Measurements from ENCODE around the gene NDUFV3. TPM values are rescaled to one million over a fixed set of nuclear protein-coding genes. Genes with fewer than 3 reads are reported as not detected.

Gene NDUFV3
- 25.5 TPM for polyA plus RNA-seq (2013, experiment 1 of 2)
- 25.6 TPM for polyA plus RNA-seq (2013, experiment 2 of 2)

DNA sequence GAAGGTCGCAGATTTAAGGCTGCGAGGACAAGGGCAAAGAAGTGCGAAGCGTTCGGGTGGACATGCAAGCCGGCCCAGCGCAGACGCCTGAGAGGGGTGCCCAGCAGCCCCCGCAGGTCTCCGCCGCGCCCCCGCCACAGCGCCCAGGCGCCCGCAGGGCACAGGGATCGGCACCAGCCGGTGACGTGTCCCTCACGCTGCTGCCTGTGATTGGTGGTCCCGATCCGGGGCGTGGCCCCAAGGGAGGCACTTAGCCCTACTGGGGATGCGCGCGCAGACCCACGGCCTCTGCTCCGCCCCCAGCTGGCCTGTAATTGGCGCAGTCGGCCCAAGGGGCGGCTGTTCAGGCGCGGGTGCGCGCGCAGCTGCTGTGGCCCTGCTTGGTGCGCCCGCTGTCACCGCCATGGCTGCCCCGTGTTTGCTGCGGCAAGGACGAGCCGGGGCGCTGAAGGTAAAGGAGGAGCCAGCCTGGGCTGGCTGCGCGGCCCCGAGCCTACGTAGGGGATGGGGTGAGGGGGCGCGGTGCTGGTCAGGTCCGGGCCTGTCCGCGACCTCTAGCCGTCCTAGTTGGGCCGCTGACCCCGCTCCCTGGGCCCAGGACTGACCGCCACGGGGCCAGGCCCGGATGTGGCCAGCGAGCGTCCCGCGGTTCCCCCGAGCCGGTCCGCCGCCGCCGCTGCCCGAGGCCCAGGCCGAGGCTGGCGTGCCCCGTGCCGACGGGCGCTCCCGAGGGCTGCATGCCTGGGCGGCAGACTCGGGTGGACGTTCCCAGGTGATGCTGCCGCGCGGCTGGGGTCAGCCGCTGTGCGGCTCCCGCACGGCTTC, at the start of gene NDUFV3:
NDUFV3 (plus strand) TSS at position 379 of the 825 bp plus-strand sequence; CDS start at position 404, 25 bp downstream.
- peak within 1 kb of the TSS; percentile 63 to 100 for H3K4me3 ChIP-seq (ENCODE audit: low read length in 2 of 2)
- peak within 1 kb of the TSS; percentile 90 for H2AFZ ChIP-seq (ENCODE audit: low read length)
- peak within 1 kb of the TSS; percentile 73 for H3K27ac ChIP-seq (replicated peaks; ENCODE audit: low read length)
- peak within 1 kb of the TSS; percentile 53 for H3K4ac ChIP-seq (ENCODE audit: low read length)
- H2BK120ac ChIP-seq (ENCODE audit: low read depth, low read length), result no peak within 1 kb of the TSS
- WGBS, 2 donors (ENCODE audit: extremely low coverage in 2 of 2, insufficient read length in 2 of 2, insufficient replicate concordance in 1 of 2), result no CpG with 5 or more reads among the region's 87 CpGs
- H2AK5ac ChIP-seq (ENCODE audit: low read depth, low read length), result peak within 1 kb of the TSS; percentile 47
- peak within 1 kb of the TSS; percentile 99 for H4K8ac ChIP-seq (ENCODE audit: low read depth, low read length)
- no peaks in the 10 kb centered on the region for H3K79me1 ChIP-seq (ENCODE audit: low read depth, low read length)
- H3K23ac ChIP-seq (ENCODE audit: low read depth, low read length, poor library complexity), result peak within 1 kb of the TSS; percentile 99
- H3K4me1 ChIP-seq (ENCODE audit: control insufficient read depth in 2 of 2, insufficient read depth in 1 of 2, low read depth in 1 of 2, low read length in 2 of 2), result peaks cover 3 to 4% of the 10 kb centered on the region in 2 donors
- H3K4me2 ChIP-seq (ENCODE audit: insufficient read depth, low read length, poor library complexity, severe bottlenecking), result peak within 1 kb of the TSS; percentile 76
- no peak within 1 kb of the TSS for H2BK5ac ChIP-seq (ENCODE audit: low read length)
- peaks cover 4 to 26% of the 10 kb centered on the region in 2 donors for H3K36me3 ChIP-seq (replicated peaks in 1 of 2; ENCODE audit: control insufficient read depth in 2 of 2, insufficient read depth in 2 of 2, low read length in 2 of 2)
- H3K14ac ChIP-seq (ENCODE audit: low read length), result peak within 1 kb of the TSS; percentile 59
- DNase-seq (ENCODE audit: low spot score), result peak; percentile 99
- no peak within 1 kb of the TSS for H4K91ac ChIP-seq (ENCODE audit: low read depth, low read length, poor library complexity)
- no peaks in the 10 kb centered on the region for H3K27me3 ChIP-seq (ENCODE audit: control insufficient read depth in 3 of 3, insufficient read depth in 3 of 3, low read depth in 1 of 3, low read length in 3 of 3)
- no peaks in the 10 kb centered on the region for H3K9me3 ChIP-seq (replicated peaks in 1 of 2; ENCODE audit: control insufficient read depth in 2 of 2, insufficient read depth in 1 of 2, low read depth in 1 of 2, low read length in 2 of 2)
- no peak within 1 kb of the TSS for H2BK12ac ChIP-seq (ENCODE audit: low read length)
- peak within 1 kb of the TSS; percentile 32 for H2BK15ac ChIP-seq (ENCODE audit: low read length)
- H3K18ac ChIP-seq (ENCODE audit: low read length), result peak within 1 kb of the TSS; percentile 95
- peak within 1 kb of the TSS; percentile 91 for H3K9ac ChIP-seq (ENCODE audit: low read depth, low read length, poor library complexity)

GRCh38 chr21:42844411-42845113, 48.5 kb upstream of the NDUFV3 start:
- Histone ChIP-seq H2AK5ac (ENCODE audit: low read depth, low read length) (no peak overlapping the region), H3K4ac (ENCODE audit: low read length) (no peak overlapping the region), H3K9me3 (replicated peaks in 1 of 2; ENCODE audit: control insufficient read depth in 2 of 2, insufficient read depth in 1 of 2, low read depth in 1 of 2, low read length in 2 of 2) (peaks cover 0 to 7% of the 10 kb centered on the region in 2 donors), H3K23ac (ENCODE audit: low read depth, low read length, poor library complexity) (peak overlapping the region; percentile 31), H3K18ac (ENCODE audit: low read length) (no peak overlapping the region), H3K79me1 (ENCODE audit: low read depth, low read length) (peaks cover 16% of the 10 kb centered on the region), H3K9ac (ENCODE audit: low read depth, low read length, poor library complexity) (no peak overlapping the region), H3K14ac (ENCODE audit: low read length) (peak overlapping the region; percentile 56), H2BK5ac (ENCODE audit: low read length) (no peak overlapping the region), H3K4me2 (ENCODE audit: insufficient read depth, low read length, poor library complexity, severe bottlenecking) (peak overlapping the region; percentile 2), H4K91ac (ENCODE audit: low read depth, low read length, poor library complexity) (no peak overlapping the region), H3K4me1 (ENCODE audit: control insufficient read depth in 2 of 2, insufficient read depth in 1 of 2, low read depth in 1 of 2, low read length in 2 of 2) (peaks cover 0 to 4% of the 10 kb centered on the region in 2 donors), H2BK15ac (ENCODE audit: low read length) (no peak overlapping the region), H2AFZ (ENCODE audit: low read length) (no peak overlapping the region), H2BK12ac (ENCODE audit: low read length) (no peak overlapping the region), H3K4me3 (ENCODE audit: low read length in 2 of 2) (no peak overlapping the region), H4K8ac (ENCODE audit: low read depth, low read length) (peak overlapping the region; percentile 17), H2BK120ac (ENCODE audit: low read depth, low read length) (no peak overlapping the region), H3K36me3 (replicated peaks in 1 of 2; ENCODE audit: control insufficient read depth in 2 of 2, insufficient read depth in 2 of 2, low read length in 2 of 2) (peaks cover 47 to 81% of the 10 kb centered on the region in 2 donors), H3K27ac (replicated peaks; ENCODE audit: low read length) (no peak overlapping the region), H3K27me3 (ENCODE audit: control insufficient read depth in 3 of 3, insufficient read depth in 3 of 3, low read depth in 1 of 3, low read length in 3 of 3) (no peaks in the 10 kb centered on the region)
- WGBS, 2 donors (ENCODE audit: extremely low coverage in 2 of 2, insufficient read length in 2 of 2, insufficient replicate concordance in 1 of 2), result no CpG with 5 or more reads among the region's 22 CpGs
- DNase-seq (ENCODE audit: low spot score), result no peak

DNA sequence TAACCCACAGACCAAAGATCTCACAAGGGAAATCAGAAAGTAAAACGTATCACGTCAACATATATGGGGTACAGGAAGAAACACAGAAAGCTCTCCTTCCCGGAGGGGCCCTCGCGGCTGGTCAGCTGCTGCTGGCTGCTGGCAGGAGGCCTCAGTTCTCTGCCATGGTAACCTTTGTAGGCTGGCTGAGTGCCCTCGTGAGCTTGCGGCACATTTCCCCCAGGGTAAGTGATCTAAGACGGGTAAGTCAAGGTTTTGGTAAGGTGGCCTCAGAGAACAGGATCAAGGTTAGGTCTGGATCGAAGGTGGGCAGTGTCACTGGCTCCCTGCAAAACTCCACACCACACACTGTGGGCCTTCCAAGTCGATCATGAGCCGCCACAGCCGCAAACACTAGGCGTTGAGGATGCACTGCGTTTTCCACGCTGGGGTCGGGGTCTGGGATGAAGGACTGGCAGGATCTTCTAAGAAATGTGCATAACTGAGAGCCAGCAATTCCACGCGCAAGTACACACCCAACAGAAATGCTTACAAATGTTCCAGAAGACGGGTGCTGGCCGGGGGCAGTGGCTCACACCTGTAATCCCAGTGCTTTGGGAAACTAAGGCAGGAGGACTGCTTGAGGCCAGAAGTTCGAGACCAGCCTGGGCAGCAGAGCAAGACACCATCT, 47.7 kb upstream of the NDUFV3 start:
- no CpG with 5 or more reads among the region's 21 CpGs for WGBS, 2 donors (ENCODE audit: extremely low coverage in 2 of 2, insufficient read length in 2 of 2, insufficient replicate concordance in 1 of 2)
- peaks cover 47 to 81% of the 10 kb centered on the region in 2 donors for H3K36me3 ChIP-seq (replicated peaks in 1 of 2; ENCODE audit: control insufficient read depth in 2 of 2, insufficient read depth in 2 of 2, low read length in 2 of 2)
- no peaks in the 10 kb centered on the region for H3K27me3 ChIP-seq (ENCODE audit: control insufficient read depth in 3 of 3, insufficient read depth in 3 of 3, low read depth in 1 of 3, low read length in 3 of 3)

More for the DNA sequence above, 47.7 kb upstream of the NDUFV3 start:
- Histone ChIP-seq H3K9ac (ENCODE audit: low read depth, low read length, poor library complexity) (no peak overlapping the region), H4K8ac (ENCODE audit: low read depth, low read length) (no peak overlapping the region), H3K4ac (ENCODE audit: low read length) (no peak overlapping the region), H2AK5ac (ENCODE audit: low read depth, low read length) (no peak overlapping the region), H3K4me2 (ENCODE audit: insufficient read depth, low read length, poor library complexity, severe bottlenecking) (no peak overlapping the region), H4K91ac (ENCODE audit: low read depth, low read length, poor library complexity) (no peak overlapping the region), H2AFZ (ENCODE audit: low read length) (no peak overlapping the region), H3K23ac (ENCODE audit: low read depth, low read length, poor library complexity) (no peak overlapping the region), H2BK120ac (ENCODE audit: low read depth, low read length) (peak overlapping the region; percentile 94), H3K27ac (replicated peaks; ENCODE audit: low read length) (no peak overlapping the region), H2BK12ac (ENCODE audit: low read length) (no peak overlapping the region), H2BK15ac (ENCODE audit: low read length) (no peak overlapping the region), H3K4me1 (ENCODE audit: control insufficient read depth in 2 of 2, insufficient read depth in 1 of 2, low read depth in 1 of 2, low read length in 2 of 2) (peaks cover 0 to 4% of the 10 kb centered on the region in 2 donors), H3K18ac (ENCODE audit: low read length) (no peak overlapping the region), H3K9me3 (replicated peaks in 1 of 2; ENCODE audit: control insufficient read depth in 2 of 2, insufficient read depth in 1 of 2, low read depth in 1 of 2, low read length in 2 of 2) (peaks cover 0 to 5% of the 10 kb centered on the region in 2 donors), H3K14ac (ENCODE audit: low read length) (peak overlapping the region; percentile 56), H3K79me1 (ENCODE audit: low read depth, low read length) (peaks cover 15% of the 10 kb centered on the region), H3K4me3 (ENCODE audit: low read length in 2 of 2) (no peak overlapping the region), H2BK5ac (ENCODE audit: low read length) (no peak overlapping the region)
- DNase-seq (ENCODE audit: low spot score), result no peak
